Measurements from ENCODE around the gene ITGB8. TPM values are rescaled to one million over a fixed set of nuclear protein-coding genes. Genes with fewer than 3 reads are reported as not detected.

ITGB8 gene
- total and polyA plus RNA-seq, 2 experiments from 2014 or later, result 0.71 to 3.0 TPM

DNA sequence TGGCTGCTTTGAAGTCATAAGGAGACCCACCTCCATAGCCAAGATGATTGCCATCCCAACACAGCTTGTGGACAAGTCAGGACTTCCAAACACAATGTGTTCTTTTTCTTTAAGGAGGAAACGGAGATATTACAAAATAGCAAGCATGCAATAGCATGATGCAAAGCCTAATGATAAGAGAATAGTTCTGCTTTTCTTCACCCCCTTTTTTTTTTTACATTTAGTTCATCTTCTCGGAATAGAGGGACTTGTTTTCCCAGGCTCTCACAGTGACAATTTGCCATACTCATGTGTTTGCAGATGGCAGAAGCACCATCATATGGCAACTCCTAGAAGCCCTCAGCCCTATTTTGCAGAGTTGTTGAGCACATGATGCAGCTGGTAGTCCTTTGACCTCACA is 119.8 kb downstream of the ITGB8 start (continued):
- TF ChIP-seq STAT1 (IDR thresholded peaks at IDR 0.05; ENCODE audit: unreplicated experiment) (no peak), JUNB (IDR thresholded peaks at IDR 0.05; ENCODE audit: unreplicated experiment) (no peak), ZNF114 (CRISPR knock-in tag; IDR thresholded peaks at IDR 0.05) (no peak), ZNF331 (CRISPR knock-in tag; IDR thresholded peaks at IDR 0.05; ENCODE audit: low read depth) (no peak)
- TF ChIP-seq, protein P1, sequence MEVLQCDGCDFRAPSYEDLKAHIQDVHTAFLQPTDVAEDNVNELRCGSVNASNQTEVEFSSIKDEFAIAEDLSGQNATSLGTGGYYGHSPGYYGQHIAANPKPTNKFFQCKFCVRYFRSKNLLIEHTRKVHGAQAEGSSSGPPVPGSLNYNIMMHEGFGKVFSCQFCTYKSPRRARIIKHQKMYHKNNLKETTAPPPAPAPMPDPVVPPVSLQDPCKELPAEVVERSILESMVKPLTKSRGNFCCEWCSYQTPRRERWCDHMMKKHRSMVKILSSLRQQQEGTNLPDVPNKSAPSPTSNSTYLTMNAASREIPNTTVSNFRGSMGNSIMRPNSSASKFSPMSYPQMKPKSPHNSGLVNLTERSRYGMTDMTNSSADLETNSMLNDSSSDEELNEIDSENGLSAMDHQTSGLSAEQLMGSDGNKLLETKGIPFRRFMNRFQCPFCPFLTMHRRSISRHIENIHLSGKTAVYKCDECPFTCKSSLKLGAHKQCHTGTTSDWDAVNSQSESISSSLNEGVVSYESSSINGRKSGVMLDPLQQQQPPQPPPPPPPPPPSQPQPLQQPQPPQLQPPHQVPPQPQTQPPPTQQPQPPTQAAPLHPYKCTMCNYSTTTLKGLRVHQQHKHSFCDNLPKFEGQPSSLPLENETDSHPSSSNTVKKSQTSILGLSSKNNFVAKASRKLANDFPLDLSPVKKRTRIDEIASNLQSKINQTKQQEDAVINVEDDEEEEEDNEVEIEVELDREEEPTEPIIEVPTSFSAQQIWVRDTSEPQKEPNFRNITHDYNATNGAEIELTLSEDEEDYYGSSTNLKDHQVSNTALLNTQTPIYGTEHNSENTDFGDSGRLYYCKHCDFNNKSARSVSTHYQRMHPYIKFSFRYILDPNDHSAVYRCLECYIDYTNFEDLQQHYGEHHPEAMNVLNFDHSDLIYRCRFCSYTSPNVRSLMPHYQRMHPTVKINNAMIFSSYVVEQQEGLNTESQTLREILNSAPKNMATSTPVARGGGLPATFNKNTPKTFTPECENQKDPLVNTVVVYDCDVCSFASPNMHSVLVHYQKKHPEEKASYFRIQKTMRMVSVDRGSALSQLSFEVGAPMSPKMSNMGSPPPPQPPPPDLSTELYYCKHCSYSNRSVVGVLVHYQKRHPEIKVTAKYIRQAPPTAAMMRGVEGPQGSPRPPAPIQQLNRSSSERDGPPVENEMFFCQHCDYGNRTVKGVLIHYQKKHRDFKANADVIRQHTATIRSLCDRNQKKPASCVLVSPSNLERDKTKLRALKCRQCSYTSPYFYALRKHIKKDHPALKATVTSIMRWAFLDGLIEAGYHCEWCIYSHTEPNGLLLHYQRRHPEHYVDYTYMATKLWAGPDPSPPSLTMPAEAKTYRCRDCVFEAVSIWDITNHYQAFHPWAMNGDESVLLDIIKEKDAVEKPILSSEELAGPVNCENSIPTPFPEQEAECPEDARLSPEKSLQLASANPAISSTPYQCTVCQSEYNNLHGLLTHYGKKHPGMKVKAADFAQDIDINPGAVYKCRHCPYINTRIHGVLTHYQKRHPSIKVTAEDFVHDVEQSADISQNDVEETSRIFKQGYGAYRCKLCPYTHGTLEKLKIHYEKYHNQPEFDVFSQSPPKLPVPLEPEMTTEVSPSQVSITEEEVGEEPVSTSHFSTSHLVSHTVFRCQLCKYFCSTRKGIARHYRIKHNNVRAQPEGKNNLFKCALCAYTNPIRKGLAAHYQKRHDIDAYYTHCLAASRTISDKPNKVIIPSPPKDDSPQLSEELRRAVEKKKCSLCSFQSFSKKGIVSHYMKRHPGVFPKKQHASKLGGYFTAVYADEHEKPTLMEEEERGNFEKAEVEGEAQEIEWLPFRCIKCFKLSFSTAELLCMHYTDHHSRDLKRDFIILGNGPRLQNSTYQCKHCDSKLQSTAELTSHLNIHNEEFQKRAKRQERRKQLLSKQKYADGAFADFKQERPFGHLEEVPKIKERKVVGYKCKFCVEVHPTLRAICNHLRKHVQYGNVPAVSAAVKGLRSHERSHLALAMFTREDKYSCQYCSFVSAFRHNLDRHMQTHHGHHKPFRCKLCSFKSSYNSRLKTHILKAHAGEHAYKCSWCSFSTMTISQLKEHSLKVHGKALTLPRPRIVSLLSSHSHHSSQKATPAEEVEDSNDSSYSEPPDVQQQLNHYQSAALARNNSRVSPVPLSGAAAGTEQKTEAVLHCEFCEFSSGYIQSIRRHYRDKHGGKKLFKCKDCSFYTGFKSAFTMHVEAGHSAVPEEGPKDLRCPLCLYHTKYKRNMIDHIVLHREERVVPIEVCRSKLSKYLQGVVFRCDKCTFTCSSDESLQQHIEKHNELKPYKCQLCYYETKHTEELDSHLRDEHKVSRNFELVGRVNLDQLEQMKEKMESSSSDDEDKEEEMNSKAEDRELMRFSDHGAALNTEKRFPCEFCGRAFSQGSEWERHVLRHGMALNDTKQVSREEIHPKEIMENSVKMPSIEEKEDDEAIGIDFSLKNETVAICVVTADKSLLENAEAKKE (CRISPR knock-in tag; IDR thresholded peaks at IDR 0.05), result no peak

DNA sequence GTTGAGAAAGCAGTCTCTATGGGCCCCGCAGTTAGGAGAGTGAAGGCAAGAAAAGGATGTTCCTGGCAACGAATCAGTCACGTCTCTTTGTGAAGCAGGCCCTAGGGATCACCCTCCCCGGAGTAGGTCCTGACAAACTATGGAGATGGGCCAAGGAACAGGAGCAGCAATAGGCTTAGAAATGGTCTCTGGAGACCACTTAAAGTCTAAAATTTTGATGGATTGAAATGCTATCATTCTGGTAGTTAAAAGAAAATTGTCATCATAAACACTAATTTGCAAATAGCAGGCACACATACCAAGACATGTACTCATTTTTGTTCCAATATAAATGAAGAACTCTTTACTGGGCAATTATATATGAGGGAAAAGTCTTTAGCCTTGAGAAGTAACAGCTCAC is 123.5 kb downstream of the ITGB8 start:
- Mint-ChIP-seq H3K27me3 (ENCODE audit: insufficient read depth, low read depth, poor library complexity) (no peaks in the 10 kb centered on the region), H3K36me3 (ENCODE audit: low read depth) (no peaks in the 10 kb centered on the region), H3K27ac (no peak overlapping the region), H3K4me3 (no peak overlapping the region), H3K9me3 (no peaks in the 10 kb centered on the region), H3K4me1 (no peaks in the 10 kb centered on the region)
- Histone ChIP-seq H3K4me2 (no peak overlapping the region), H3K4me3 (no peak overlapping the region), H3K27me3 (ENCODE audit: insufficient read depth) (no peaks in the 10 kb centered on the region), H4K20me1 (replicated peaks; ENCODE audit: insufficient read depth) (no peaks in the 10 kb centered on the region), H3K79me2 (replicated peaks; ENCODE audit: insufficient read depth) (no peaks in the 10 kb centered on the region), H3K27ac (ENCODE audit: low read depth) (no peak overlapping the region), H3K9me2 (ENCODE audit: insufficient read depth) (0 out of 2 replicates have a peak, but pooled peaks cover 3% of the 10 kb centered on the region), H3K36me3 (ENCODE audit: insufficient read depth) (no peaks in the 10 kb centered on the region), H2AFZ (no peak overlapping the region), H3K4me1 (ENCODE audit: insufficient read depth) (no peaks in the 10 kb centered on the region), H3F3A (replicated peaks; ENCODE audit: low read depth) (no peaks in the 10 kb centered on the region)
- ATAC-seq (no peak), DNase-seq (ENCODE audit: low spot score) (no peak)
- TF ChIP-seq, protein P2, sequence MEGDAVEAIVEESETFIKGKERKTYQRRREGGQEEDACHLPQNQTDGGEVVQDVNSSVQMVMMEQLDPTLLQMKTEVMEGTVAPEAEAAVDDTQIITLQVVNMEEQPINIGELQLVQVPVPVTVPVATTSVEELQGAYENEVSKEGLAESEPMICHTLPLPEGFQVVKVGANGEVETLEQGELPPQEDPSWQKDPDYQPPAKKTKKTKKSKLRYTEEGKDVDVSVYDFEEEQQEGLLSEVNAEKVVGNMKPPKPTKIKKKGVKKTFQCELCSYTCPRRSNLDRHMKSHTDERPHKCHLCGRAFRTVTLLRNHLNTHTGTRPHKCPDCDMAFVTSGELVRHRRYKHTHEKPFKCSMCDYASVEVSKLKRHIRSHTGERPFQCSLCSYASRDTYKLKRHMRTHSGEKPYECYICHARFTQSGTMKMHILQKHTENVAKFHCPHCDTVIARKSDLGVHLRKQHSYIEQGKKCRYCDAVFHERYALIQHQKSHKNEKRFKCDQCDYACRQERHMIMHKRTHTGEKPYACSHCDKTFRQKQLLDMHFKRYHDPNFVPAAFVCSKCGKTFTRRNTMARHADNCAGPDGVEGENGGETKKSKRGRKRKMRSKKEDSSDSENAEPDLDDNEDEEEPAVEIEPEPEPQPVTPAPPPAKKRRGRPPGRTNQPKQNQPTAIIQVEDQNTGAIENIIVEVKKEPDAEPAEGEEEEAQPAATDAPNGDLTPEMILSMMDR (conservative IDR thresholded peaks at IDR 0.05; ENCODE audit: low read depth in 2 of 2), result no peak
- TF ChIP-seq EZH2phosphoT487 (IDR thresholded peaks at IDR 0.05; ENCODE audit: unreplicated experiment) (no peak), ZNF114 (CRISPR knock-in tag; IDR thresholded peaks at IDR 0.05) (no peak), EZH2 (IDR thresholded peaks at IDR 0.05; ENCODE audit: low read depth, unreplicated experiment) (no peak), ZNF331 (CRISPR knock-in tag; IDR thresholded peaks at IDR 0.05; ENCODE audit: low read depth) (no peak), NANOG (IDR thresholded peaks at IDR 0.05; ENCODE audit: borderline replicate concordance) (no peak), POLR2AphosphoS5 (IDR thresholded peaks at IDR 0.05; ENCODE audit: low read depth) (no peak), CREB1 (CRISPR knock-in tag; IDR thresholded peaks at IDR 0.05; ENCODE audit: low read depth) (no peak), JUNB (IDR thresholded peaks at IDR 0.05; ENCODE audit: unreplicated experiment) (no peak), STAT1 (IDR thresholded peaks at IDR 0.05; ENCODE audit: unreplicated experiment) (no peak)
- TF ChIP-seq, protein P3, sequence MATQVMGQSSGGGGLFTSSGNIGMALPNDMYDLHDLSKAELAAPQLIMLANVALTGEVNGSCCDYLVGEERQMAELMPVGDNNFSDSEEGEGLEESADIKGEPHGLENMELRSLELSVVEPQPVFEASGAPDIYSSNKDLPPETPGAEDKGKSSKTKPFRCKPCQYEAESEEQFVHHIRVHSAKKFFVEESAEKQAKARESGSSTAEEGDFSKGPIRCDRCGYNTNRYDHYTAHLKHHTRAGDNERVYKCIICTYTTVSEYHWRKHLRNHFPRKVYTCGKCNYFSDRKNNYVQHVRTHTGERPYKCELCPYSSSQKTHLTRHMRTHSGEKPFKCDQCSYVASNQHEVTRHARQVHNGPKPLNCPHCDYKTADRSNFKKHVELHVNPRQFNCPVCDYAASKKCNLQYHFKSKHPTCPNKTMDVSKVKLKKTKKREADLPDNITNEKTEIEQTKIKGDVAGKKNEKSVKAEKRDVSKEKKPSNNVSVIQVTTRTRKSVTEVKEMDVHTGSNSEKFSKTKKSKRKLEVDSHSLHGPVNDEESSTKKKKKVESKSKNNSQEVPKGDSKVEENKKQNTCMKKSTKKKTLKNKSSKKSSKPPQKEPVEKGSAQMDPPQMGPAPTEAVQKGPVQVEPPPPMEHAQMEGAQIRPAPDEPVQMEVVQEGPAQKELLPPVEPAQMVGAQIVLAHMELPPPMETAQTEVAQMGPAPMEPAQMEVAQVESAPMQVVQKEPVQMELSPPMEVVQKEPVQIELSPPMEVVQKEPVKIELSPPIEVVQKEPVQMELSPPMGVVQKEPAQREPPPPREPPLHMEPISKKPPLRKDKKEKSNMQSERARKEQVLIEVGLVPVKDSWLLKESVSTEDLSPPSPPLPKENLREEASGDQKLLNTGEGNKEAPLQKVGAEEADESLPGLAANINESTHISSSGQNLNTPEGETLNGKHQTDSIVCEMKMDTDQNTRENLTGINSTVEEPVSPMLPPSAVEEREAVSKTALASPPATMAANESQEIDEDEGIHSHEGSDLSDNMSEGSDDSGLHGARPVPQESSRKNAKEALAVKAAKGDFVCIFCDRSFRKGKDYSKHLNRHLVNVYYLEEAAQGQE (IDR thresholded peaks at IDR 0.05; ENCODE audit: unreplicated experiment), result no peak

Data from GM23338 (cell line).